ENCODE data around the gene NDEL1.

NDEL1 gene

GRCh38 chr17:8506145-8506544 lies 70.5 kb downstream of the NDEL1 start:
- no peak for DNase-seq

GRCh38 chr17:8514801-8515200 lies 79.1 kb downstream of the NDEL1 start:
- DNase-seq: no peak

Data from NCI-H2171 (cell line).